Psoas muscle (tissue), 8 donors: ENCODE measurements around the gene ACOD1. TPM values are rescaled to one million over a fixed set of nuclear protein-coding genes. Genes with fewer than 3 reads are reported as not detected.
"Not testable (repeated sequence)": the region's sequence is repeated elsewhere in the genome, so short reads cannot be mapped to it uniquely, and the experiment has no call there.

Source experiments
- ATAC-seq, 4 donors: fragments of 200-7000 bp; cut with Tn5 transposase; one replicate each; pipeline ENCODE4 v1.9.1; 2020; ENCODE audit warnings: moderate library complexity in 3 of 4, mild to moderate bottlenecking in 2 of 4
- DNase-seq, 2 donors: peaks; one replicate each; pipeline ENCODE4 v3.0.0-alpha.2; 2020
- H3K27ac ChIP-seq: fragments of 200-600 bp; one replicate; pipeline ENCODE4 v1.8.0; 2022
- H3K27me3 ChIP-seq, 3 donors: fragments of 200-600 bp in 1 of 3; one replicate each; pipeline versions ENCODE4 v1.6.1 to v1.8.0; 2013 to 2022; ENCODE audit warnings: low read length in 2 of 3, mild to moderate bottlenecking in 2 of 3, moderate library complexity in 1 of 3; ENCODE audit not compliant: insufficient read depth in 3 of 3
- H3K36me3 ChIP-seq, 2 donors: fragments of 200-600 bp in 1 of 2; one replicate each; pipeline versions ENCODE4 v1.6.1 to v1.8.0; 2013 to 2022; ENCODE audit warnings: low read depth in 1 of 2, mild to moderate bottlenecking in 1 of 2, moderate library complexity in 1 of 2; ENCODE audit not compliant: insufficient read depth in 1 of 2
- H3K4me1 ChIP-seq: fragments of 200-600 bp; one replicate; pipeline ENCODE4 v1.8.0; 2022
- H3K4me3 ChIP-seq: fragments of 200-600 bp; one replicate; pipeline ENCODE4 v1.8.0; 2022; ENCODE audit warnings: mild to moderate bottlenecking
- H3K9me3 ChIP-seq: fragments of 200-600 bp; one replicate; pipeline ENCODE4 v1.8.0; 2022
- CTCF ChIP-seq: fragments of 200-600 bp; IDR thresholded peaks from one replicate; pipeline ENCODE4 v1.8.0; 2022; ENCODE audit warnings: antibody characterized with exemption
- WGBS, 3 donors: extraction: QIAGEN DNeasy Blood & Tissue Kit; methylation state at CpG; one replicate each; pipeline versions ENCODE4 v1.1.6 to v1.1.7; 2013; 5-methylcytosine and 5-hydroxymethylcytosine counted together
- intact Hi-C, 2 donors: fragments of 100-400 bp; cut with DNase I; formaldehyde crosslinking; loops; one replicate each; pipeline versions ENCODE4 v1.11.0 to v1.14.2; 2022
- polyA plus RNA-seq, 3 donors: library from polyadenylated mRNA; stranded (reverse); fragments of 200-250 nt; gene quantifications; one replicate each; pipeline ENCODE4 v1.2.3, GENCODE V29; 2013
- total RNA-seq, 4 donors: library from RNA; stranded (reverse); fragmentation: NEBNext Ultra II Directional in 2 of 4; extraction: Animal tissue kit (Norgen Biotek cat#: 25700) in 2 of 4; gene quantifications; one replicate each; pipeline versions ENCODE4 v1.2.1 to v1.2.4, GENCODE V29; 2021 to 2023
- donor health status: healthy with polysubstance abuse.
- donor health status: DM: no; HTN: no; CAD: no; lungs with moderate emphysema.
- donor health status: Bipolar disorder and iron deficiency.
- donor health status: healthy.
- donor health status: DM: yes; HTN: yes; CAD: no.
- donor health status: DM: no; HTN: no; CAD: no.
- donor health status: DM: no; HTN: no; CAD: no.
- donor health status: DM: yes; HTN: yes; CAD: no.

ACOD1 gene
- total and polyA plus RNA-seq, 7 donors: not detected

- peaks cover 0 to 5% (median 0%) of the 10 kb centered on the region in 3 donors for H3K27me3 ChIP-seq
- no peak for DNase-seq
- WGBS, 3 donors: 70 to 74% (median 72%) methylated on average over 6 of the region's 6 CpGs
- TF ChIP-seq CTCF: no peak
- H3K9me3 ChIP-seq: no peaks in the 10 kb centered on the region
- ATAC-seq: no peak
- H3K27ac ChIP-seq: no peak overlapping the region
- no peaks in the 10 kb centered on the region for H3K4me1 ChIP-seq
- no peak overlapping the region for H3K4me3 ChIP-seq
- intact Hi-C loops: no loop called here
- H3K36me3 ChIP-seq: no peaks in the 10 kb centered on the region
Measured at GRCh38 chr13:76954538-76954937, 6.2 kb downstream of the ACOD1 start.

GRCh38 chr13:76955193-76955592, 6.9 kb downstream of the ACOD1 start:
- no peaks in the 10 kb centered on the region for H3K36me3 ChIP-seq
- no peak overlapping the region for H3K4me3 ChIP-seq
- DNase-seq (no peak), ATAC-seq (no peak)
- peaks cover 0 to 5% (median 0%) of the 10 kb centered on the region in 3 donors for H3K27me3 ChIP-seq
- no peaks in the 10 kb centered on the region for H3K4me1 ChIP-seq
- whole genome bisulfite sequencing, 3 donors: 47 to 58% (median 52%) methylated on average over 4 of the region's 4 CpGs
- H3K27ac ChIP-seq: no peak overlapping the region
- no peak for TF ChIP-seq CTCF
- intact Hi-C loops: no loop called here
- H3K9me3 ChIP-seq: peaks cover 4% of the 10 kb centered on the region

GRCh38 chr13:76955661-76956060, 7.3 kb downstream of the ACOD1 start:
- peaks cover 8% of the 10 kb centered on the region for H3K9me3 ChIP-seq
- DNase-seq (no peak), ATAC-seq (no peak)
- TF ChIP-seq CTCF: no peak
- H3K36me3 ChIP-seq: no peaks in the 10 kb centered on the region
- intact Hi-C loops: no loop called here
- 78 to 85% (median 80%) methylated on average over 5 of the region's 5 CpGs for WGBS, 3 donors
- H3K27ac ChIP-seq: no peak overlapping the region
- H3K4me1 ChIP-seq: no peaks in the 10 kb centered on the region
- no peak overlapping the region for H3K4me3 ChIP-seq
- peaks cover 0 to 5% (median 0%) of the 10 kb centered on the region in 3 donors for H3K27me3 ChIP-seq

- H3K27me3 ChIP-seq: no peaks in the 10 kb centered on the region
- no peak overlapping the region for H3K4me3 ChIP-seq
- no peak for ATAC-seq
- H3K27ac ChIP-seq: no peak overlapping the region
- H3K9me3 ChIP-seq: peaks cover 10% of the 10 kb centered on the region
- no peaks in the 10 kb centered on the region for H3K36me3 ChIP-seq
- no peak for DNase-seq
- no peak for TF ChIP-seq CTCF
- intact Hi-C loops: no loop called here
- H3K4me1 ChIP-seq: no peaks in the 10 kb centered on the region
- 77 to 87% (median 86%) methylated on average over 4 of the region's 4 CpGs for WGBS, 3 donors
Measured at GRCh38 chr13:76958841-76959432, 10.6 kb downstream of the ACOD1 start.

GRCh38 chr13:76959734-76960133, 11.4 kb downstream of the ACOD1 start:
- H3K36me3 ChIP-seq, intact Hi-C loops, H3K9me3 ChIP-seq, H3K4me3 ChIP-seq, DNase-seq, H3K27ac ChIP-seq, H3K4me1 ChIP-seq, ATAC-seq, H3K27me3 ChIP-seq: not testable (repeated sequence)
